Measurements from ENCODE around the gene SPHKAP. TPM values are rescaled to one million over a fixed set of nuclear protein-coding genes. Genes with fewer than 3 reads are reported as not detected.
A peak's percentile ranks its signal among the peaks of the same experiment; 100 is the strongest.

The SPHKAP gene
- total and polyA plus RNA-seq, 11 donors = 8.3 to 150 (median 70.2) TPM

DNA sequence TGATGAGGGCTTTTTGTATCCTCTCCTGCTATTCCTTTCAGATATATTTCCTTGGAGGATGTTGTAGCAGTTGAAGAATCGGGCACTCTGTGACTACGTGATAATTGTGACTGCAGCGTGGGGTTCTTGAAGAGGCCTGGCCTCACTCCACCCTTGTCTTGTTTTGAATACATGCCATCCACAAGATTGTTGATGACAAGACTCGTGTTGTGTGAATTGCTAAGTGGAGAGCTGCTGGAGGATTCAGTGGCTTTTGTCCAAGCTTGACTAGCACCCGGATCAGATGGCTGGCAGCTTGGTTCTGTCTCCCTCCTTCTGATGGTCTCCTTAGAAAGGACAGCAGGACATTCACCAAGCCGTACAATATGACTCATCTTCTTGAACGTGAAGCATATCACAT lies 163.2 kb downstream of the SPHKAP start:
- DNase-seq = peak in 1 of 5 donors; percentile 28
- no peak overlapping the region for H3K27ac ChIP-seq
- H3K36me3 ChIP-seq = peaks cover 0 to 59% (median 20%) of the 10 kb centered on the region in 9 donors
- intact Hi-C loops (cut with DNase I) = no loop called here
- H3K4me1 ChIP-seq = no peaks in the 10 kb centered on the region
- no peak overlapping the region for H3K4me3 ChIP-seq
- H3K9me3 ChIP-seq = no peaks in the 10 kb centered on the region
- H3K27me3 ChIP-seq = no peaks in the 10 kb centered on the region
- TF ChIP-seq POLR2A (IDR thresholded peaks at IDR 0.05) = no peak
- TF ChIP-seq, protein P1, sequence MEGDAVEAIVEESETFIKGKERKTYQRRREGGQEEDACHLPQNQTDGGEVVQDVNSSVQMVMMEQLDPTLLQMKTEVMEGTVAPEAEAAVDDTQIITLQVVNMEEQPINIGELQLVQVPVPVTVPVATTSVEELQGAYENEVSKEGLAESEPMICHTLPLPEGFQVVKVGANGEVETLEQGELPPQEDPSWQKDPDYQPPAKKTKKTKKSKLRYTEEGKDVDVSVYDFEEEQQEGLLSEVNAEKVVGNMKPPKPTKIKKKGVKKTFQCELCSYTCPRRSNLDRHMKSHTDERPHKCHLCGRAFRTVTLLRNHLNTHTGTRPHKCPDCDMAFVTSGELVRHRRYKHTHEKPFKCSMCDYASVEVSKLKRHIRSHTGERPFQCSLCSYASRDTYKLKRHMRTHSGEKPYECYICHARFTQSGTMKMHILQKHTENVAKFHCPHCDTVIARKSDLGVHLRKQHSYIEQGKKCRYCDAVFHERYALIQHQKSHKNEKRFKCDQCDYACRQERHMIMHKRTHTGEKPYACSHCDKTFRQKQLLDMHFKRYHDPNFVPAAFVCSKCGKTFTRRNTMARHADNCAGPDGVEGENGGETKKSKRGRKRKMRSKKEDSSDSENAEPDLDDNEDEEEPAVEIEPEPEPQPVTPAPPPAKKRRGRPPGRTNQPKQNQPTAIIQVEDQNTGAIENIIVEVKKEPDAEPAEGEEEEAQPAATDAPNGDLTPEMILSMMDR (IDR thresholded peaks at IDR 0.05) = no peak
- 38 to 53% (median 45%) methylated on average over 7 of the region's 7 CpGs for WGBS, 4 donors
- peak in 2 of 4 donors; percentile 16 to 38 for ATAC-seq

GRCh38 chr2:228017784-228018183 lies 163.7 kb downstream of the SPHKAP start:
- ATAC-seq = no peak
- 76 to 82% (median 80%) methylated on average over 14 of the region's 14 CpGs for WGBS, 4 donors
- intact Hi-C loops (cut with DNase I) = no loop called here
- Histone ChIP-seq H3K4me1 (no peaks in the 10 kb centered on the region), H3K4me3 (no peak overlapping the region), H3K27ac (no peak overlapping the region), H3K27me3 (no peaks in the 10 kb centered on the region), H3K9me3 (no peaks in the 10 kb centered on the region), H3K36me3 (peaks cover 0 to 54% (median 17%) of the 10 kb centered on the region in 9 donors)
- TF ChIP-seq, protein P1 (IDR thresholded peaks at IDR 0.05) = no peak
- no peak for DNase-seq

- DNase-seq (no peak), ATAC-seq (no peak)
- Histone ChIP-seq H3K4me1 (no peaks in the 10 kb centered on the region), H3K4me3 (no peak overlapping the region), H3K9me3 (no peaks in the 10 kb centered on the region), H3K27ac (no peak overlapping the region), H3K36me3 (peaks cover 0 to 45% (median 13%) of the 10 kb centered on the region in 9 donors), H3K27me3 (no peaks in the 10 kb centered on the region)
- TF ChIP-seq, protein P1 (IDR thresholded peaks at IDR 0.05) = no peak
- no peak for TF ChIP-seq POLR2A (IDR thresholded peaks at IDR 0.05)
- WGBS, 4 donors = 57 to 79% (median 69%) methylated on average over 10 of the region's 10 CpGs
- intact Hi-C loops (cut with DNase I) = no loop called here
Measured at GRCh38 chr2:228016402-228016801, 165.1 kb downstream of the SPHKAP start.

- 82 to 94% (median 87%) methylated on average over 1 of the region's 1 CpG for WGBS, 4 donors
- TF ChIP-seq POLR2A (IDR thresholded peaks at IDR 0.05) = no peak
- TF ChIP-seq, protein P1 (IDR thresholded peaks at IDR 0.05) = no peak
- DNase-seq = no peak
- intact Hi-C loops (cut with DNase I) = no loop called here
- Histone ChIP-seq H3K9me3 (no peaks in the 10 kb centered on the region), H3K4me3 (no peak overlapping the region), H3K4me1 (no peaks in the 10 kb centered on the region), H3K27ac (no peak overlapping the region), H3K36me3 (peaks cover 0 to 39% (median 6%) of the 10 kb centered on the region in 9 donors), H3K27me3 (no peaks in the 10 kb centered on the region)
- ATAC-seq = no peak
Measured at GRCh38 chr2:228015741-228016140, 165.7 kb downstream of the SPHKAP start.
